K562 (cell line): Measurements from ENCODE around the gene RAD50. TPM values are rescaled to one million over a fixed set of nuclear protein-coding genes. Genes with fewer than 3 reads are reported as not detected.

Source experiments
- CBX2 ChIP-seq: fragments of 200-600 bp; sonication (generic); IDR thresholded peaks from one replicate; pipeline ENCODE4 v1.6.1; 2012; ENCODE audit warnings: mild to moderate bottlenecking, low read length, inconsistent platforms; ENCODE audit not compliant: insufficient read depth, poor library complexity, severe bottlenecking
- CREB1 ChIP-seq, 2 experiments: sonication (generic) in 1 of 2; formaldehyde crosslinking in 1 of 2; IDR thresholded peaks; 2 replicates each; pipeline versions ENCODE4 v1.6.1 to v1.8.0; 2012 to 2022; ENCODE audit warnings: inconsistent platforms in 1 of 2, mild to moderate bottlenecking in 1 of 2, missing genetic modification reagents in 1 of 2, moderate library complexity in 1 of 2
- HOXB6 ChIP-seq: fragments of 250-450 bp; sonication (Bioruptor Pico); IDR thresholded peaks from 2 replicates; pipeline ENCODE4 v1.5.1; 2022; ENCODE audit warnings: mild to moderate bottlenecking, borderline replicate concordance
- KDM5B ChIP-seq: fragments of 200-600 bp; sonication (generic); IDR thresholded peaks from 2 replicates; pipeline ENCODE4 v1.6.1; 2012; ENCODE audit warnings: low read depth, mild to moderate bottlenecking, moderate library complexity, low read length, control low read depth, inconsistent platforms; ENCODE audit not compliant: insufficient replicate concordance
- PYGO2 ChIP-seq: fragments of 450-650 bp; IDR thresholded peaks from 2 replicates; pipeline ENCODE4 v1.6.1; 2016; ENCODE audit warnings: mild to moderate bottlenecking, missing genetic modification characterization, moderate library complexity, missing compliant biosample characterization
- RBBP5 ChIP-seq: fragments of 200-600 bp; sonication (generic); IDR thresholded peaks from 2 replicates; pipeline ENCODE4 v1.6.1; 2012; ENCODE audit warnings: borderline replicate concordance, mild to moderate bottlenecking, low read length, control low read depth, inconsistent platforms; ENCODE audit not compliant: insufficient read depth, poor library complexity, severe bottlenecking
- RBM17 ChIP-seq: fragments of 200-400 bp; formaldehyde crosslinking; IDR thresholded peaks from 2 replicates; pipeline ENCODE4 v1.6.1; 2017; ENCODE audit warnings: low read depth, mild to moderate bottlenecking, low read length, borderline replicate concordance
- THRB ChIP-seq: fragments of 450-650 bp; formaldehyde crosslinking; conservative IDR thresholded peaks from 2 replicates; pipeline ENCODE4 v1.4.0; 2022; ENCODE audit warnings: mild to moderate bottlenecking, missing genetic modification characterization
- ZBTB34 ChIP-seq: fragments of 250-450 bp; sonication (Bioruptor Pico); IDR thresholded peaks from 2 replicates; pipeline ENCODE4 v1.8.0; 2021; ENCODE audit warnings: mild to moderate bottlenecking, moderate library complexity
- ZFP30 ChIP-seq: fragments of 250-450 bp; sonication (Bioruptor Pico); IDR thresholded peaks from 2 replicates; pipeline ENCODE4 v1.8.0; 2022; ENCODE audit warnings: moderate library complexity, mild to moderate bottlenecking, inconsistent platforms, borderline replicate concordance
- ZNF277 ChIP-seq: fragments of 250-450 bp; sonication (Bioruptor Pico); IDR thresholded peaks from 2 replicates; pipeline ENCODE4 v1.8.0; 2022; ENCODE audit warnings: inconsistent platforms, mild to moderate bottlenecking, moderate library complexity, borderline replicate concordance
- ZNF445 ChIP-seq: fragments of 250-450 bp; sonication (Bioruptor Pico); IDR thresholded peaks from 2 replicates; pipeline ENCODE4 v1.4.0; 2020; ENCODE audit warnings: low read depth, mild to moderate bottlenecking, moderate library complexity
- ZNF584 ChIP-seq: fragments of 200-800 bp; sonication (Bioruptor generic); IDR thresholded peaks from 2 replicates; pipeline ENCODE4 v1.6.1; 2016; ENCODE audit warnings: low read depth, mild to moderate bottlenecking, missing genetic modification characterization, missing compliant biosample characterization
- ZNF77 ChIP-seq: fragments of 250-450 bp; sonication (Bioruptor Pico); IDR thresholded peaks from 2 replicates; pipeline ENCODE4 v1.5.0; 2020
- polyA plus RNA-seq, 8 experiments: library from polyadenylated mRNA; depleted of rRNA in 4 of 8; stranded (reverse) in 5 of 8; unstranded in 3 of 8; fragments of >200 nt; fragmentation: Nextera tagmentation in 2 of 8; fragmentation: Illumina TruSeq in 1 of 8; extraction: Ambion mirVana in 2 of 8; extraction: Trizol in 1 of 8; gene quantifications; 2 replicates each; pipeline versions ENCODE4 v1.2.1 to v1.2.3, GENCODE V29; 2011 to 2014; ENCODE audit warnings: inconsistent platforms in 1 of 8, missing spikeins in 1 of 8
- total RNA-seq, 7 experiments: library from RNA; depleted of rRNA in 6 of 7; stranded (reverse); fragments of >200 nt in 6 of 7; fragmentation: Illumina TruSeq in 2 of 7; extraction: Trizol in 2 of 7; gene quantifications; 2 replicates each; pipeline versions ENCODE4 v1.2.1 to v1.2.3, GENCODE V29; 2011 to 2021; ENCODE audit warnings: low replicate concordance in 1 of 7
- TF ChIP-seq, protein P1 (sequence below): fragments of 200-800 bp; sonication (Bioruptor generic); IDR thresholded peaks from 2 replicates; pipeline ENCODE4 v1.6.1; 2017; ENCODE audit warnings: missing genetic modification characterization, missing compliant biosample characterization
- TF ChIP-seq, protein P2 (sequence below): sonication (generic); formaldehyde crosslinking; IDR thresholded peaks from 2 replicates; pipeline ENCODE4 v1.9.0; 2022; ENCODE audit warnings: mild to moderate bottlenecking, missing genetic modification reagents
- TF ChIP-seq, protein P3 (sequence below): fragments of 200-800 bp; sonication (Bioruptor generic); IDR thresholded peaks from 2 replicates; pipeline ENCODE4 v1.6.1; 2017; ENCODE audit warnings: missing genetic modification characterization, missing compliant biosample characterization

Gene RAD50
- total and polyA plus RNA-seq, 9 of the 15 experiments (the other 6 are each of a cell fraction or from before 2014, with no cell fraction given): 15.3 to 74.2 (median 44.1) TPM

GRCh38 chr5:132666310-132667123 is 109.7 kb downstream of the RAD50 start (continued):
- TF ChIP-seq, protein P1, sequence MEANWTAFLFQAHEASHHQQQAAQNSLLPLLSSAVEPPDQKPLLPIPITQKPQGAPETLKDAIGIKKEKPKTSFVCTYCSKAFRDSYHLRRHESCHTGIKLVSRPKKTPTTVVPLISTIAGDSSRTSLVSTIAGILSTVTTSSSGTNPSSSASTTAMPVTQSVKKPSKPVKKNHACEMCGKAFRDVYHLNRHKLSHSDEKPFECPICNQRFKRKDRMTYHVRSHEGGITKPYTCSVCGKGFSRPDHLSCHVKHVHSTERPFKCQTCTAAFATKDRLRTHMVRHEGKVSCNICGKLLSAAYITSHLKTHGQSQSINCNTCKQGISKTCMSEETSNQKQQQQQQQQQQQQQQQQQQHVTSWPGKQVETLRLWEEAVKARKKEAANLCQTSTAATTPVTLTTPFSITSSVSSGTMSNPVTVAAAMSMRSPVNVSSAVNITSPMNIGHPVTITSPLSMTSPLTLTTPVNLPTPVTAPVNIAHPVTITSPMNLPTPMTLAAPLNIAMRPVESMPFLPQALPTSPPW (CRISPR knock-in tag): peak; percentile 40; the same call in 1 of the 2 replicates
- peak; percentile 82 for TF ChIP-seq ZNF445 (CRISPR knock-in tag)
- TF ChIP-seq, protein P2, sequence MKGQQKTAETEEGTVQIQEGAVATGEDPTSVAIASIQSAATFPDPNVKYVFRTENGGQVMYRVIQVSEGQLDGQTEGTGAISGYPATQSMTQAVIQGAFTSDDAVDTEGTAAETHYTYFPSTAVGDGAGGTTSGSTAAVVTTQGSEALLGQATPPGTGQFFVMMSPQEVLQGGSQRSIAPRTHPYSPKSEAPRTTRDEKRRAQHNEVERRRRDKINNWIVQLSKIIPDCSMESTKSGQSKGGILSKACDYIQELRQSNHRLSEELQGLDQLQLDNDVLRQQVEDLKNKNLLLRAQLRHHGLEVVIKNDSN: no peak
- TF ChIP-seq RBM17: no peak
- 0 out of 2 replicates have a peak, but pooled peaks have one; percentile 70 for TF ChIP-seq ZBTB34 (CRISPR knock-in tag)
- TF ChIP-seq HOXB6 (CRISPR knock-in tag): no peak
- peak; percentile 96 for TF ChIP-seq PYGO2 (tag)
- no peak for TF ChIP-seq ZFP30
- TF ChIP-seq CREB1 (IDR thresholded peaks at IDR 0.05): peak; percentile 49
- TF ChIP-seq CREB1 (CRISPR knock-in tag; IDR thresholded peaks at IDR 0.05): peak; percentile 61; the same call in 1 of the 2 replicates
- TF ChIP-seq CBX2: no peak
- TF ChIP-seq ZNF584: peak; percentile 96
- TF ChIP-seq RBBP5: no peak
- TF ChIP-seq ZNF277 (CRISPR knock-in tag): no peak
- peak; percentile 92 for TF ChIP-seq THRB (CRISPR knock-in tag)
- peak; percentile 85; the same call in 1 of the 2 replicates for TF ChIP-seq ZNF77 (CRISPR knock-in tag)
- peak; percentile 55 for TF ChIP-seq KDM5B
- TF ChIP-seq, protein P3, sequence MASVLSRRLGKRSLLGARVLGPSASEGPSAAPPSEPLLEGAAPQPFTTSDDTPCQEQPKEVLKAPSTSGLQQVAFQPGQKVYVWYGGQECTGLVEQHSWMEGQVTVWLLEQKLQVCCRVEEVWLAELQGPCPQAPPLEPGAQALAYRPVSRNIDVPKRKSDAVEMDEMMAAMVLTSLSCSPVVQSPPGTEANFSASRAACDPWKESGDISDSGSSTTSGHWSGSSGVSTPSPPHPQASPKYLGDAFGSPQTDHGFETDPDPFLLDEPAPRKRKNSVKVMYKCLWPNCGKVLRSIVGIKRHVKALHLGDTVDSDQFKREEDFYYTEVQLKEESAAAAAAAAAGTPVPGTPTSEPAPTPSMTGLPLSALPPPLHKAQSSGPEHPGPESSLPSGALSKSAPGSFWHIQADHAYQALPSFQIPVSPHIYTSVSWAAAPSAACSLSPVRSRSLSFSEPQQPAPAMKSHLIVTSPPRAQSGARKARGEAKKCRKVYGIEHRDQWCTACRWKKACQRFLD: peak; percentile 98
